OCI-LY3 (cell line): ENCODE results near the gene IFT57.

Source experiments
- H2AFZ ChIP-seq: fragments of 200-600, 300-600 bp; shearing (Covaris generic); 2 replicates; pipeline ENCODE4 v1.6.0; 2014; ENCODE audit warnings: antibody characterized with exemption, low read depth, low read length
- H3K27ac ChIP-seq: fragments of 200-600, 300-600 bp; sonication (generic); 2 replicates; pipeline ENCODE4 v1.5.1; 2014; ENCODE audit warnings: mild to moderate bottlenecking, low read length, moderate library complexity, mixed read lengths
- H3K27me3 ChIP-seq: fragments of 200-600, 300-600 bp; sonication (generic); 2 replicates; pipeline ENCODE4 v1.6.1; 2014; ENCODE audit warnings: low read depth, low read length, mixed read lengths
- H3K36me3 ChIP-seq: fragments of 200-600, 300-600 bp; sonication (generic); replicated peaks from 2 replicates; pipeline ENCODE3; 2014; ENCODE audit warnings: low read depth, low read length, mixed read lengths
- H3K4me1 ChIP-seq: fragments of 300-600, 200-600 bp; sonication (generic); 2 replicates; pipeline ENCODE4 v1.6.1; 2014; ENCODE audit warnings: low read length, mixed read lengths
- H3K4me2 ChIP-seq: fragments of 200-600, 300-600 bp; sonication (generic); 2 replicates; pipeline ENCODE4 v1.6.1; 2014; ENCODE audit warnings: low read length, mixed read lengths
- H3K4me3 ChIP-seq: fragments of 300-600, 200-600 bp; sonication (generic); 2 replicates; pipeline ENCODE4 v1.5.1; 2014; ENCODE audit warnings: antibody characterized with exemption, mild to moderate bottlenecking, low read length, moderate library complexity
- H3K79me2 ChIP-seq: fragments of 300-600, 200-600 bp; shearing (Covaris generic); 2 replicates; pipeline ENCODE4 v1.6.1; 2014; ENCODE audit warnings: mild to moderate bottlenecking, low read length, mixed read lengths
- H3K9ac ChIP-seq: fragments of 300-600, 200-600 bp; shearing (Covaris generic); 2 replicates; pipeline ENCODE4 v1.6.0; 2014; ENCODE audit warnings: mild to moderate bottlenecking, low read length, moderate library complexity
- H3K9me3 ChIP-seq: fragments of 200-600, 300-600 bp; shearing (Covaris generic); 2 replicates; pipeline ENCODE4 v1.6.1; 2014; ENCODE audit warnings: low read length, mixed read lengths; ENCODE audit not compliant: insufficient read depth
- H4K20me1 ChIP-seq: fragments of 200-600, 300-600 bp; sonication (generic); 2 replicates; pipeline ENCODE4 v1.6.1; 2016; ENCODE audit warnings: low read length, mixed read lengths; ENCODE audit not compliant: insufficient read depth
- CTCF ChIP-seq: fragments of 200-600, 300-600 bp; sonication (generic); IDR thresholded peaks from 2 replicates; pipeline ENCODE4 v1.5.1; 2014; ENCODE audit warnings: antibody characterized with exemption, low read length, low read depth
- EZH2phosphoT487 ChIP-seq: fragments of 200-600 bp; shearing (Covaris generic); IDR thresholded peaks from 2 replicates; pipeline ENCODE4 v1.6.1; 2018; ENCODE audit warnings: antibody characterized with exemption, mixed run types, low read depth

IFT57 gene

GRCh38 chr3:108201258-108201657 is 21.0 kb downstream of the IFT57 start:
- H3K9me3 ChIP-seq, result no peaks in the 10 kb centered on the region
- no peaks in the 10 kb centered on the region for H4K20me1 ChIP-seq
- no peak for TF ChIP-seq EZH2phosphoT487
- TF ChIP-seq CTCF, result no peak
- H3K36me3 ChIP-seq, result peaks cover 8% of the 10 kb centered on the region
- H3K27me3 ChIP-seq, result no peaks in the 10 kb centered on the region
- no peak overlapping the region for H2AFZ ChIP-seq
- H3K79me2 ChIP-seq, result no peaks in the 10 kb centered on the region
- no peak overlapping the region for H3K9ac ChIP-seq
- no peak overlapping the region for H3K4me3 ChIP-seq
- H3K27ac ChIP-seq, result no peak overlapping the region
- H3K4me1 ChIP-seq, result peaks cover 18% of the 10 kb centered on the region
- H3K4me2 ChIP-seq, result no peak overlapping the region

GRCh38 chr3:108200578-108200977 is 21.6 kb downstream of the IFT57 start:
- Histone ChIP-seq H3K9ac (no peak overlapping the region), H3K36me3 (peaks cover 8% of the 10 kb centered on the region), H3K27ac (no peak overlapping the region), H3K9me3 (no peaks in the 10 kb centered on the region), H4K20me1 (no peaks in the 10 kb centered on the region), H2AFZ (no peak overlapping the region), H3K4me2 (no peak overlapping the region), H3K79me2 (no peaks in the 10 kb centered on the region), H3K27me3 (no peaks in the 10 kb centered on the region), H3K4me3 (no peak overlapping the region), H3K4me1 (peaks cover 18% of the 10 kb centered on the region)
- no peak for TF ChIP-seq CTCF

GRCh38 chr3:108200024-108200423 is 22.2 kb downstream of the IFT57 start:
- Histone ChIP-seq H2AFZ (no peak overlapping the region), H3K4me2 (no peak overlapping the region), H4K20me1 (no peaks in the 10 kb centered on the region), H3K9ac (no peak overlapping the region), H3K9me3 (no peaks in the 10 kb centered on the region), H3K4me3 (no peak overlapping the region), H3K36me3 (peaks cover 8% of the 10 kb centered on the region), H3K27me3 (no peaks in the 10 kb centered on the region), H3K79me2 (no peaks in the 10 kb centered on the region), H3K27ac (no peak overlapping the region), H3K4me1 (peaks cover 18% of the 10 kb centered on the region)
- TF ChIP-seq EZH2phosphoT487, result no peak
- no peak for TF ChIP-seq CTCF

GRCh38 chr3:108191394-108191793 is 30.8 kb downstream of the IFT57 start:
- no peak overlapping the region for H2AFZ ChIP-seq
- TF ChIP-seq CTCF (no peak), EZH2phosphoT487 (no peak)
- H4K20me1 ChIP-seq, result no peaks in the 10 kb centered on the region
- no peak overlapping the region for H3K27ac ChIP-seq
- H3K9ac ChIP-seq, result no peak overlapping the region
- H3K4me3 ChIP-seq, result no peak overlapping the region
- no peaks in the 10 kb centered on the region for H3K9me3 ChIP-seq
- no peaks in the 10 kb centered on the region for H3K27me3 ChIP-seq
- no peaks in the 10 kb centered on the region for H3K79me2 ChIP-seq
- no peaks in the 10 kb centered on the region for H3K4me1 ChIP-seq
- H3K4me2 ChIP-seq, result no peak overlapping the region
- H3K36me3 ChIP-seq, result peaks cover 15% of the 10 kb centered on the region
